DND-41 (cell line): ENCODE data around the gene ATAD5.

Experiments
- EZH2 ChIP-seq: IDR thresholded peaks from 3 replicates; pipeline ENCODE4 v1.6.1; 2012; ENCODE audit warnings: borderline replicate concordance, low read depth, mild to moderate bottlenecking, moderate library complexity, low read length, inconsistent platforms; ENCODE audit not compliant: severe bottlenecking
- TF ChIP-seq, protein P1 (sequence below): IDR thresholded peaks from 2 replicates; pipeline ENCODE4 v1.5.1; 2012; ENCODE audit warnings: borderline replicate concordance, low read length, moderate library complexity, mild to moderate bottlenecking; ENCODE audit not compliant: poor library complexity, severe bottlenecking; ENCODE audit errors: extremely low read depth

DNA sequence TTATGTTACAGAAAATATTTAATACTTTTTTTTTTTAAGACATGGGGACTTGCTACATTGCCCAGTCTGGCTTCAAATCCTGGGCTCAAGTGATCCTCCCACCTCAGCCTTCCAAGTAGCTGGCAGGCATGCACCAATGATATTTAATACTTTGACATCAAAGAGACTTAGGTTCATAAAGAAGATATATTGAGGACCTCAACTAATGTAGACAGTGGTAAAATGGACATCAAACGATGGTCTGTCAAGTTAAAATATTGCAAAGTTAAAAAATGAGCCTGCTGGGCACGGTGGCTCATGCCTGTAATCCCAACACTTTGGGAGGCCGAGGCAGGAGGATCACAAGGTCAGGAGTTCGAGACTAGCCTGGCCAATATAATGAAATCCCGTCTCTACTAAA, 65.5 kb downstream of the ATAD5 start:
- TF ChIP-seq, protein P1, sequence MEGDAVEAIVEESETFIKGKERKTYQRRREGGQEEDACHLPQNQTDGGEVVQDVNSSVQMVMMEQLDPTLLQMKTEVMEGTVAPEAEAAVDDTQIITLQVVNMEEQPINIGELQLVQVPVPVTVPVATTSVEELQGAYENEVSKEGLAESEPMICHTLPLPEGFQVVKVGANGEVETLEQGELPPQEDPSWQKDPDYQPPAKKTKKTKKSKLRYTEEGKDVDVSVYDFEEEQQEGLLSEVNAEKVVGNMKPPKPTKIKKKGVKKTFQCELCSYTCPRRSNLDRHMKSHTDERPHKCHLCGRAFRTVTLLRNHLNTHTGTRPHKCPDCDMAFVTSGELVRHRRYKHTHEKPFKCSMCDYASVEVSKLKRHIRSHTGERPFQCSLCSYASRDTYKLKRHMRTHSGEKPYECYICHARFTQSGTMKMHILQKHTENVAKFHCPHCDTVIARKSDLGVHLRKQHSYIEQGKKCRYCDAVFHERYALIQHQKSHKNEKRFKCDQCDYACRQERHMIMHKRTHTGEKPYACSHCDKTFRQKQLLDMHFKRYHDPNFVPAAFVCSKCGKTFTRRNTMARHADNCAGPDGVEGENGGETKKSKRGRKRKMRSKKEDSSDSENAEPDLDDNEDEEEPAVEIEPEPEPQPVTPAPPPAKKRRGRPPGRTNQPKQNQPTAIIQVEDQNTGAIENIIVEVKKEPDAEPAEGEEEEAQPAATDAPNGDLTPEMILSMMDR, result no peak
- TF ChIP-seq EZH2, result no peak
